CD4-positive, alpha-beta T cell treated with Interleukin-2 at 100 ng/mL for 4 hours (primary cell): ENCODE data around the gene ANKUB1.

Source experiments
- DNase-seq: peaks from one replicate; pipeline ENCODE4 v3.0.0-alpha.2; 2020; ENCODE audit warnings: low spot score

ANKUB1 gene

DNA sequence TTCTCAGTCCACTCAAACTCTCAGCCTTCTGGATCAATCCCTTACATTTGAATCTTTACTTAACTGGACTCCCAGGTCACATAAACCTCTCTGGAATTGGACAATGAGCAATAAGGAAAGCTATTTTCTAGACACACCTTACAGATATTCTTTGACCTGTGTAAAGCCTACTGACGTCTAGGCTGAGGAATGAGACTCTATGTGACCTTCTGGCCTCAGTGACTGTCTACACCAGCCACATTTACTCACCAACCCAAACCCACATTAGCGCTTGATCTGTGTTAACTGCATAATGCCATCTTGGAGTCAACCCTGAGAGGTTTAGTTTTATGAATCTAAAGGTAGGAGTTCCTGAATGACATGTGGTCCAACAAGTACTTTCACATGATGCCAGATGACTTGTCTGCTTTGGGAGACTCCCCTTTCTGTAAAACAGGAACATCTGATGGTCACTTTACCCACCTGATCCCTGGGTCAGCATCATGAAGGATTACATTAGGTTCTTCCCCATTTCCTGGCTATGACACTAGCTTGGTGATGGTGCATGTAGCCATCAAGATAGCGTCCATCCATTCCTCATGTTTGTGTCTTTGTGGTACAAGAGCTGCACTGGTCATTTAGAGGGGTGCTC lies 28.7 kb downstream of the ANKUB1 start:
- DNase-seq: no peak

DNA sequence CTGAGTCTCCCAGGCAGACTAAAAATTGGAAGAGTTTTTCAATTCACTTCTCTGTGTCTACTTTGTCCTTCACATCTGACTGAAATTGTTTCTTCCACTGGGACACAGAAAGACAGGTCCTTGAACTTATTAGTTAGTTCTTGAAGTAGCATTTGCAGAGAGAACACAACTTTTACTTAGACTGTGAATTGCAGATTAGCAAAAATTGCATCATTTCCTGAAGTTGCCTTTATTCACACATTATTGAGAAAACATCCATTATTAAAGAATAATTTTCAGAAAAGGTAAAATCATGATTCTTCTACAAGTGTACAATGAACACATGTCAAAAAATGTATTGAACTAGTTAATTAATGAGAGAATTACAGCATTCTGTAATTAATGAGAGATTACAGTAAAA lies 38.6 kb downstream of the ANKUB1 start:
- no peak for DNase-seq

DNA sequence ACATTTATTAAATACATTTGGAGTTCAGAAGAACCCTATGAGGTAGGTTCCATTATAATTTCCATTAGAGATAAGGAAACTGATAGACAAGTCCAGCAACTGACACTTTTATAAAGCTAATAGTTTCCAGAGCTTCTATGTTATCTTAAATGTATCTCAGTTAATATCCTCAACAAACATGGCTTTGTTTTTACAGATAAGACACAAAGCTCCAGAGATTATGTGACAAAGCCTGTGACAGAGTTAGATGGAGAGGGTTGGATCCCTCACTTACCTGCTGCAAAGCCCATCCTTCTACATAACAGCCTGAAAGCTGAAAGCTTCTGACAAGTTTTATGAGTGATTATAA lies 39.6 kb downstream of the ANKUB1 start:
- DNase-seq: no peak

DNA sequence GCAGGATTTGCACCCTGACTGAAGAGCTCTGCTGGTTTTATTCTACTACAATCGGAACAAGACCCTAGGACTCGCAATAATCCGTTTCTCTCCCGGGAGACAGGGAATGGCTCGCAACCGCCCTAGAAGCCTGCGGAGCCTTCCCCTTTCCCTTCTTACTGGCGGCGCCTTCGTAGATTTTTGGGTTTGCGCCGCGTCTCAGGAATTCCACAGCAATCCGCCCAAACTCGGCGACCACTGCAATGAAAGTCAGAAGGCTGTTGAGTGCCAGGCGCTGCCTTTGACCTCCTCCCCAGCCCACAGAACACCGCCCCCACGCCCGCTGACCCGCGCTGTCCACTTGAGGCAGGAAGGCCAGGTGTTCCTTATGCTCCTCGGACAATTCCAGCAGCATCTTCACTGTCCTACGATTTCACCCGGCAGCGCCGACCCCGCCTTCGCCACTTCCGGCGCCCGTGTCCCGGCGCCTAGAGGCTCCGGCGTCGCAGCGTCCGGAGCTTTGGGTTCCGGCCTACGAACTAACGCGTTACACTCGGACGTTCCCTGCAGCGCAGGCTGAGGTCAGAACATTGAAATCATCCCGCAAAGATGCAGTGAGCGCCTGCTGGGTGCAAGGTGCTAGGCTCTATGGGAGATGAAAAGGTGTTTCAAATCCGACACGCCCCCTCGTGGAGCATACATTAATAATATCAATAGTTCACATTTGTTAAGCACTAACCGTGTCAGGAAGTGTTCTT lies 40.1 kb downstream of the ANKUB1 start, which contains the start of gene COMMD2:
Gene COMMD2, minus strand, starts transcription at position 439 of the 737 bp plus-strand sequence. Its CDS starts 45 bp downstream, at position 394.
- peak; percentile 86 for DNase-seq

DNA sequence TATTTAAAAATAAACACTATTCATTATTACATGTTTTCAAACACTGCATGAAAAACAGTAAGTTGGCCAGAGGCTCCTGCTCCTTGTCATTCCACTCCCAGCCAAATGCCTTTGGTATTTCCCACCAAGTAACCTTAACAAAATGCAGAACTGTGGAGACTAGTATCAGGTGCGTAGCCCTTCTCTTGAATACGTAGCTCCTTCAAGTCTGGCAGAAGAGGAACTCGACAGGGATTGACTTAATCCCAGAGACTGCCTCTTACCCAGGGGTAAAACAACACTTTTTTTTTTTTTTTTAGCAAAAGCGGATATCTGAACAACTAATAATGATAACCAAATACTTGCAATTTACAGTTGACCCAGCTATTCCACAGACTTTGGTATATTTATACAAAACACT lies 40.8 kb downstream of the ANKUB1 start:
- no peak for DNase-seq

DNA sequence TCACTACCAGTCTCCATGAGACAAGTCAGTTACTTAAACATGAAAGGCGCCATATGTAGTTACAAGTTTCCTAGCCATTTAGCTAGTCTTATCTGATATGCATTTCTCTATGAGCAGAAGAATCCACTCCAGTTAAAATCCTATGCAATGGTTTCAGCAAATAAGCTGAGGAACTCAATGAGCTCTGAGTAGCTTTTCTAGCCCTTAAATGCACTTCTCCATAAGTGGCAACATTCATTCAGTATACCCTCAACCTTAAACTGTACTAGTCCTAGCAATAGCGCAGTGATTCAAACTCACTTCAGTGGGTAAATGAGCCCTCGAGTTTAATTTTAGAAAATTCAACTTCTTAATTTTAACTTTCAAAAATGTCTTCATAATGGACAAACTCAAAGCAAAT lies 47.7 kb downstream of the ANKUB1 start:
- DNase-seq: no peak

DNA sequence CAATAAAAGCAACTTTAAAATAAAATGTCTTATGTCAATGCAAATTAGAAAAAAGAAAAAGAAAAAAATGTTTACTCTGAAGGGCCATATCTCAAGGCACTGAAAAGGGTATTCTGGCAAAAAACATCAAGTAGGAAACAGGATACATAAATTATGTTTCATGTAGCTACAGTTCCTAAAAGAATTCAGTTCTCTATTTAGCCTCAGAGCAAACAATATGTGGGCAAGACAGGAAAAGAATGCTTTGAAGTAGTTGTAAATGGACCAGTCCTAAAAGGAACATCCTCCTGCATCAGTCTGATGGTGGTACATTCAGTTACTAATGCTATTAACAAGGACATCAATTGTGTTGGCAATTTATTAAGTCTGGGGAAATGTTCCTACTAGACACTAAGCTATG lies 48.2 kb downstream of the ANKUB1 start:
- no peak for DNase-seq

DNA sequence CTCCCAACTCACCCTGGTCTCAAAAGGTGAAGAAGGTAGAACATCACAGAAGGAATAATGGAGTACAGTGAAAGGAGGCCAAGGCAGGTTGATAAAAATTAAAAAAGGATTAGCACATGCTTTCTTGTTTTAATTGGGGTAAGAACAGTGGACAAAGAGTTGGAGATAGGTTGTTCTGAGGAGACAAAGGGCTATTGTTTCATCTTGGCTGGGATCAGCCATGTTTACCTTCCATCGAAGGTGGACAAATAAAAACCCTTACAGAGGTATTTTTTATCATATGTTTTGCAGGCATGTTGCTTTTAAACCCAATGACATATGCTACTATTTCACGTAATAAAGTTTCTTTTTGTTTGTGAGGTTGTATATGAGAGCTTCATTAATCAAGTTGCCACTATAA lies 53.0 kb downstream of the ANKUB1 start:
- no peak for DNase-seq

DNA sequence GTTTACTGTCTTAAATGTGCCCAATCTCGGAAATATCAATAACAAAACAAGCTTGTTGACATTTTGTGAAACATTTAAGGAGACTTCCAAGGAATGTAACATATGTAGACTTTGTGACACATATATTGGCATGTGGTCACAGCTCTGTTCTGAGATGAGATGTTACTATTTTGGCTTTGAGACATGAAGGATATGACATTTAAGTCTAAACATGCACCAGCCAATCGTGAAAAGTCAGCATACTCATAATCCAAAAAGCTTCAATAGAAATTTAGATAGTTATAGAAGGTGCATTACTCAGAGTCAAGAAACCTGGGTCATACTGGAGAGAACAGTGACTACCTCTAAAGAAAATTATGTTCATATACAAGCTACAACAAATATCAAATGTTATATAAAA lies 53.5 kb downstream of the ANKUB1 start:
- no peak for DNase-seq

DNA sequence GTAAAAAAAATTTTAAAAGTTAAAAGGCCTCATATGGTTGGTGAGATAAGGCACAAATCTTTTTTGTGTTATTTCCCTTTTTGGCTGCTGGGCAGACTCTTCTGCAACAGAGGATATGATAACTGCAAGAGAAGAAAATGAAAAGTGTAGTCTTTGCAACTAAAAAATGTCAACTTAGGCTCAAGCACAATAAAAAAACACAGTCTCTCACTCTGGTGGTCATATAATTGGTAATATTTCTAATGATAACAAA lies 55.5 kb downstream of the ANKUB1 start:
- DNase-seq: no peak

DNA sequence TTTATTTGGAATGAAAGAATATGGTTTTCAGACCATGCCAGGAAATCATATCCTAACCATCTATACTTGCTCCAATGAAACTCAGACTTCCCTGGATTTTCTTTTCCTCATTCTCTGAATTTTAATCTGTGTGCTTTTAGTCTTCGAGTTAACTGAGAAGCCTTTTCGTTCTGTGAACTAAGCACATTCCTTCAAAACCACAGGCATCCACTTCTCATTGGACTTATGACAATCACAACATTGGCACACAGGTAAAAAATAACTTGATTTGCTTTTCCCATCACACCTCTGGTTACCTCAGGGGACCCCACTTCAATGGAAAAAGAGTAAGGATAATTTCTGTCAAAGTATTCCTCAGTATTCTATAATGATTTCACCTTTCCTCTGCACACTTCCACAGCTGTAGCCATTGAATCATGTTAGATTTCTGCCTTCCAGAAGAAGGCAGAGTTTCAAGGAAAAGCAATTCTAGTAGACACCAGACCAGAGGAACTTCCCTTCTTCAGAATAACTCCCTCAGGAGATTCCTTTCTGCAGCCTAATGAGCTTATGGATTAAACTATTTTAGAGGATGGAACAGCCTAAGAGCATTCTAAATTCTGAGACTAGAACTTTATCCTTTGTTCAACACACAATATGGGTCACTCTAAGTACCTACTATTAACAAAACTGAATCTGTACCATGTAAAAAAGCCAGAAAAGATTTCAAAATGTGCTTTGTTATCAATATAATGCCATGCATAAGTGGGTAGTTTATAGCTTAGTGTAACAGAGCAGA lies 56.0 kb downstream of the ANKUB1 start:
- no peak for DNase-seq

DNA sequence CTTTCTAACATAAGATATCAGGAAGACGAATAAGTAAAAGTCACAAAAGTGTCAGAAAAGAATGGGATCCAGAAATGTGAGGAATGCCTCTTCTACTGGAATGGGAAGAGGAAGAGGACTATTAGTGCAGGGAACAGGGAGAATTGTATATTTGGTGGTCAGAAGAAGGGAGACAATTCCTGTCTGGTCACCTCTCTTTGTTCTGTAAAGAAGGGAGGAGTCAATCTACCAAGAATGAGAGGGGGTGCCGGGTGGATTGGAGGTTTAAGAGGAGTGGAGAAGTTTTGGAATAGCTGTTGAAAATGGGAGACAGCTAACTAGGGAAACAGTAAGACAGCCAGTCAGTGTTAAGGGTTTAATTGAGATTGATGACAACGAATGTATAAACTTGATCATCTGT lies 60.1 kb downstream of the ANKUB1 start:
- DNase-seq: no peak

DNA sequence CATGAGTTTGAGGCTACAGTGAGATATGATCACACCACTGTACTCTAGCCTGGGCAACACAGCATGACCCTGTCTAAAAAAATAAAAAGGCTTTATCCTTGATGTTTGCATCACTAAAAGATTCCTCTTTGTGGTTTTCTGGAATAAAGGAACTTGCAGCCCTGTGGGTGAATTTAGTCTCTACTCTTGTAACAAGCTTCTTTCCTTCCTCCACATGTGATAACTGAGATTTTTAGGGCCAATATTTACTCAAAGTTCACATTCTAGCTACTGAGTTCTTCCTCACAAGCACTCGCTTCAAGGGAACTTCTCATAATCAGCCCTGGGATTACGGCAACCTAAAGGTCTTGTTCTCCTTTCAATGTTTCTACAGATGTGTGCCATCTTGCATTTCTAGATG lies 64.7 kb downstream of the ANKUB1 start:
- DNase-seq: no peak

DNA sequence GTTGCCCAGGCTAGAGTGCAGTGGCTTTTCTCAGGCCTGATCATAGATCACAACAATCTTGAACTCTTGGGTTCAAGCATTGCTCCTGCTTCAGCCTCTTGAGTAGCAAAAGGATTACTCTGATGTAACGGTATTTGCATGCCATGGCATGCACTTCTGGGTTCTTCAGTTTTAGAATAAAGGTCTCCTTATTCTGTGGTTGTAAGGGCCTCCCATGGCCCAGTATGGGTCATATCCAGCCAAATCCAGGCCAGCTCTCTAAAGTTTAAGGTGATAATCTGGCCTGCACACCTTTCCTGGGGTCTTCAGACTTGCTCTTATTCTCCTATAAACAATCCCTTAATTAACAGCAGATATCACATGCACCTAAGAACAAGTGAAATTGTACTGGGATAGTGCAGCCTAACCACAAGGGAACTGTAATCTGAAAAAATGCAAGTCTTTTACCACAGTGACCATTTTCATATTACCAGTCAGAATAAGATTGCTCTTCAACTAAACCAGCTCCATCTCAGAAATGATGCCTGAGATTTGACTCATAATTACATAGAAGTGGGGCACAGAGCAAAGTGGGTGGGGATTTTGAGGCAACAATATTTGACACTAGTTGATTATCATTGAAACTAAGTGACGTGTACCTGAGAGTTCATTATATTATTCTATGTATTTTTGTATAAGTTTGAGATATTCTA lies 65.5 kb downstream of the ANKUB1 start:
- no peak for DNase-seq

DNA sequence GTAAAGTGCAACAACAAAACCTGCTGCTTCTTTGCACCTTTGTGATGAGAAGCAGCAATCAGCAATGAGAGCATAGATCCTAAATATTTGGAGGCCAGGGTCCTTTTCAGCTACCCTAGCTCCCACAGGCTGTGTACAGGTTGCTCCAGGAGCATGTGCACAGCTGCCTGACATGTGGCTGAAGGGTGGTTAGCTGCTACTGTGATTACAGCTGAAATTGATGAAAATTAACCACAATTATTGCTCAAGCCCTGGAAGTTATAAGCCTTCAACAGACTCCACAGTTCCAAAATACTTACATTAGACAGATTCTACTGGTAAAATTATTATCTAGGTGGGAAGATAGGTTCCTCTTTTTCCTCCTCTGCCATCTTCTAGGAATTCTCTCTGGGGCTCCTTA lies 68.6 kb downstream of the ANKUB1 start:
- no peak for DNase-seq

DNA sequence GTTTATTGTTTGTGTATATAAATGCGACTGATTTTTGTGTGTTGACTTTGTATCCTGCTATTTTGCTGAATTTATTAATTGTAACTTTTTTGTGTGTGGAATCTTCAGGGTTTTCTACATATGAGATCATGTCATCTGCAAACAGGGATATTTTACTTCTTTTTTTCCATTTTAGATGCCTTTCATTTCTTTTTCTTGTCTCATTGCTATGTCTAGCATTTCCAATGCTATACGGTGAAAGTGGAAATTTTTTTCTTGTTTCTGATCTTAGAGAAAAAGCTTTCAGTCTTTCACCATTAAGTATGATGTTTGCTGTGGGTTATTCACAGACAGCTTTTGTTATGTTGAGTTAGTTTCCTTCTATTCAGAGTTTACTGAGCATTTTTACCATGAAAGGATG lies 71.4 kb downstream of the ANKUB1 start:
- DNase-seq: no peak

DNA sequence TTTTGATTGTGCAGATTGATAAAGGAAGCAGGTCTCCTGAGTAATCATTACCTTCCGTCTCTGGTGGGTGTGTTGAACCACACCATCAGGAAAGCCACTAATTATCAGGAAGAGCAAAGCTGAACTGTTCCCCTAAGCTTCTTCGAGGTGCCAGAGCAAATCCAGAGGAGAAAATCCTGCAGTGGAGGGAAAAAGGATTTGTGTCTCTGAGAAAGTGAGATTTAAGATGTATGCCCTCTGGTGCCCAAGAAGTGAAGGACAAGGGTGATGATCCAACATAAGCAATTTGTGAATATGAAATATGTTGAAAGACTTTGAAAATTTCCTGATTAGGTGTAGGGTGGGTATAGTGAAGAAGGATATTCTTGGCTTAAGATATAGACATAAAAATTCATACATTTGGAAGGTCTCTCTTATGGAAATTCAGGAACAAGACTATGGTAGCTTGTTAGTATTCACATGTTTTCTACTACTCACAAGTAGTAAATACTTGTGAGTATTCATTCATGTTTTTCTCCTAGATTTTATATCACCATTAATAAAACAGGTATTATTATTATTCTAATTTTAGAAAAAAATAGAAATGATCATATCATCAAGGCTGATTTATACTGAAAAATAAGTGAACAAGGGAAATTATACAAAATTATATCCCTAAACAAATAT lies 74.8 kb downstream of the ANKUB1 start:
- DNase-seq: peak; percentile 16

DNA sequence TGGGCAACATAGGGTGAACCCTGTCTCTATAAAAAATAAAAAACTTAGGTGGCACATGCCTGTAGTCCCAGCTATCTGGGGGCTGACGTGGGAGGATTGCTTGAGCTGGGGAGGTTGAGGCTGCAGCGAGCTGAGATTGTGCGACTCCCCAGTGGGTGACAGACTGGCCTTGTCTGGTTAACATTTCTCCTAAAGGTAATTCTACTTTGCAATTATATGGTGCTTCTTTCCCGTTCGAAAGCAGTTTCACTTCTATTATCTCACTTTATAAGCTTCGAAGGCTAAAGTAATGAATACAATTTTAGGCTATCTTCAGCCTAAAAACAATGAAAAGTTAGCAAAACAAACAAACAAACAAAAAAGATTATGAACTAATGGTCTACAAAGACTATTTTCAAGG lies 75.4 kb downstream of the ANKUB1 start:
- no peak for DNase-seq

DNA sequence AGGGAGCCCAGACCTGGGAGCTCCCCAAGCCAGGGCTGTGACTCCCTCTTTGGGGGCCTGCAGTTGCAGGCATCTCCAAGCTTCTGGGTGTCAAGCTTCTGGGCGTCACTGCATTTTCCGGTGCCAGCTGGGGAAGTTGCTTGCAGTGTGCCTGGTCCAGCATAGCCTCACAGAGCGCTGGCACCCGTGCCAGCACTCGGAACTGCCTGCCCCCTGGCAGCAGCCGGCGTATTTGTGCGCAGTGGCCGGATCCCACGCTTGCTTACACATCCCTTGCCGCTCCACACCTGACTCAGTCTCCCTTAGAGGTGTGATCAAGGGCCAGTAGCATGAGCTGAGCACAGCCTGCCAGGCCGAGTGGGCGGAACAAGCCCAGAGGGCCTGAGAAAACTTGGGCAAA lies 77.1 kb downstream of the ANKUB1 start:
- no peak for DNase-seq

DNA sequence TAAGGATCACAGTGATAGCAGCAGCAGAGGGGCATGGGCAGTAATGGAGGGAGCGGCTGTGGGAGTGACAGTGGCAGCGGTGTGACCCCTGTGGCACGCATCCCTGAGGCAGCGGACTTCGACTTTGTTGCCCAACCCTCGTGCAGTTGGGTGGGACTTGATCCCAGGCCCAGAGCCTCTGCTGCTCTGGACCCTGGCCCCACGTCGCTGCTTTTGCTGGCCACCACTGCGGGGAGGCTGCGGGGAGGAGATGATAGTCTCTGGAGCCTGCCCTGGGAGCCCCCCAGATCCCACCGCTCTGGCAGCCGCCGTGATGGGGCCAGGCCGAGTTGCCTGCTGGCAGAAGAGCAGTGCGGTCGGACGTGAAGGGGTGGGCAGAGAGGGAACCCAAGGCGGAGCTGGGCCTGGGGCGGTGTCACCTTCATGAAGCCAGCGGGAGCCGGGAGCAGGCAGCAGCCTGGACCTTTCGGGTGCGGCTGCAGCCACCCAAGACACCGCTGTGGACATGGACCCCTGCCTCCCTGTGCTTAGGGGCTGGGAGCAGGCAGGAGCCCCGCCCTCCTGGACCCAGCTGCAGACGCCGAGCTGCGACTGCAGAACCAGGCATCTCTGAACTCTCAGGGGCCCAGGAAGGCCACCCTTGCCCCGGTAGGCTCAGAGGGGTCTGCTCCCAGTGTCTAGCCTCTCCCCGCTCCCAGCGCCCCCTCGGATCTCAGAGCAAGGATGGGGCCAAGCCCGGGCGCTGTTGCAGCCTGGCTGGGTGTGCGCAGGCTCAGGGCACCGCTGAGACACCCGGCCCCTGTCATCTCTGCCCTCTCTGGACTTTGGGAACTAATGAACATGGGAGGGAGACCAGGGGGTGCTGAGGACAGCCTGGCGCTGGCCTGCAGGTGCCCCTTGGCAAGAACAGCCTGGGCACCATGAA lies 78.4 kb downstream of the ANKUB1 start:
- DNase-seq: no peak
